Upper lobe of left lung (tissue), 4 donors: ENCODE results near the gene TECTA.

Experiments
- POLR2AphosphoS5 ChIP-seq, 2 donors: sonication (generic); formaldehyde crosslinking; IDR thresholded peaks; one replicate each; pipeline ENCODE4 v1.5.1; 2017; ENCODE audit warnings: antibody characterized with exemption in 2 of 2
- TF ChIP-seq, protein P1 (sequence below), 6 experiments: fragments of 450-650 bp in 4 of 6; fragments of 200-600 bp in 2 of 6; sonication (generic) in 2 of 6; IDR thresholded peaks; one replicate each; pipeline ENCODE4 v1.5.1; 2016 to 2019; ENCODE audit warnings: antibody characterized with exemption in 6 of 6

DNA sequence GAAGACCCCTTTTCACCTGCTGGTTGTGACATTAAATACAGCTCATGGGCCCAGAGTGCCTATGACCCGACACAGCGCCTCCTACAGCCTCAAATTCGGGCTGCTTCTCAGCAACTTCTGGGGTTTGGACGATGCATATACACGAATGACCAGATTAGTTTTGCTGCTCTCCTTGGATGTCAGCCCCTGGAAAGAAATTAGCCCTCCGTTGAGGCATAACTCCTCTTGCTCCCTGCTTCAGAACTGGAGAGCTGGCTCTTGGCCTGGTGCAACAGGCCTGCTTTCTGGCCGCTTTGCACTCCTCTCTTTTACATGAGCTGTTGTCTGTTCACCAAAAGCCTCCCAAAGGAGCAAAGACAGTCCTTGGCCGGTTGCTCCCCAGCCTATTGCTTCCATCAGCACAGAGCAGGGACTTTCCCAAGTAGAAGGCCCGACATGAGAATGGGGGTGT is 3.3 kb downstream of the TECTA start:
- TF ChIP-seq, protein P1, sequence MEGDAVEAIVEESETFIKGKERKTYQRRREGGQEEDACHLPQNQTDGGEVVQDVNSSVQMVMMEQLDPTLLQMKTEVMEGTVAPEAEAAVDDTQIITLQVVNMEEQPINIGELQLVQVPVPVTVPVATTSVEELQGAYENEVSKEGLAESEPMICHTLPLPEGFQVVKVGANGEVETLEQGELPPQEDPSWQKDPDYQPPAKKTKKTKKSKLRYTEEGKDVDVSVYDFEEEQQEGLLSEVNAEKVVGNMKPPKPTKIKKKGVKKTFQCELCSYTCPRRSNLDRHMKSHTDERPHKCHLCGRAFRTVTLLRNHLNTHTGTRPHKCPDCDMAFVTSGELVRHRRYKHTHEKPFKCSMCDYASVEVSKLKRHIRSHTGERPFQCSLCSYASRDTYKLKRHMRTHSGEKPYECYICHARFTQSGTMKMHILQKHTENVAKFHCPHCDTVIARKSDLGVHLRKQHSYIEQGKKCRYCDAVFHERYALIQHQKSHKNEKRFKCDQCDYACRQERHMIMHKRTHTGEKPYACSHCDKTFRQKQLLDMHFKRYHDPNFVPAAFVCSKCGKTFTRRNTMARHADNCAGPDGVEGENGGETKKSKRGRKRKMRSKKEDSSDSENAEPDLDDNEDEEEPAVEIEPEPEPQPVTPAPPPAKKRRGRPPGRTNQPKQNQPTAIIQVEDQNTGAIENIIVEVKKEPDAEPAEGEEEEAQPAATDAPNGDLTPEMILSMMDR (IDR thresholded peaks at IDR 0.05), result no peak
- TF ChIP-seq POLR2AphosphoS5 (IDR thresholded peaks at IDR 0.05), result no peak
